HEK293T (cell line): ENCODE results near the gene STEAP3.

ENCODE experiments used
- CTCF ChIA-PET: fragments of 350-600 bp; formaldehyde crosslinking; extraction: SDS; loops from one replicate; lab custom pipeline; 2021; ENCODE audit warnings: antibody characterized with exemption, inconsistent platforms; lab: Yijun Ruan, JAX
- POLR2A ChIA-PET: fragments of 350-600 bp; formaldehyde crosslinking; extraction: SDS; loops from one replicate; lab custom pipeline; 2020; ENCODE audit warnings: antibody characterized with exemption, inconsistent platforms; lab: Yijun Ruan, JAX
- DNase-seq: peaks from one replicate; pipeline ENCODE4 v3.0.0; 2012; ENCODE audit warnings: mixed read lengths; ENCODE audit errors: extremely low spot score
- ARNT ChIP-seq: fragments of 450-650 bp; IDR thresholded peaks from 2 replicates; pipeline ENCODE4 v1.6.1; 2017; ENCODE audit warnings: mild to moderate bottlenecking
- BHLHE40 ChIP-seq: fragments of 450-650 bp; IDR thresholded peaks from 2 replicates; pipeline ENCODE4 v1.6.1; 2016; ENCODE audit warnings: mild to moderate bottlenecking, moderate library complexity, borderline replicate concordance
- CTBP1 ChIP-seq: fragments of 450-650 bp; IDR thresholded peaks from 2 replicates; pipeline ENCODE4 v1.6.1; 2016; ENCODE audit warnings: borderline replicate concordance
- ELF4 ChIP-seq: fragments of 450-650 bp; IDR thresholded peaks from 2 replicates; pipeline ENCODE4 v1.6.1; 2017; ENCODE audit warnings: antibody characterized with exemption
- FOXA1 ChIP-seq: fragments of 450-650 bp; IDR thresholded peaks from 2 replicates; pipeline ENCODE4 v1.6.1; 2016; ENCODE audit warnings: mild to moderate bottlenecking
- FOXK2 ChIP-seq: fragments of 450-650 bp; IDR thresholded peaks from 2 replicates; pipeline ENCODE4 v1.6.1; 2016; ENCODE audit warnings: mild to moderate bottlenecking
- FOXM1 ChIP-seq: fragments of 450-650 bp; IDR thresholded peaks from 2 replicates; pipeline ENCODE4 v1.6.1; 2017; ENCODE audit warnings: mild to moderate bottlenecking, borderline replicate concordance
- HDGF ChIP-seq: fragments of 450-650 bp; IDR thresholded peaks from 2 replicates; pipeline ENCODE4 v1.6.1; 2017; ENCODE audit warnings: antibody characterized with exemption, borderline replicate concordance
- L3MBTL2 ChIP-seq: fragments of 450-650 bp; conservative IDR thresholded peaks from 2 replicates; pipeline ENCODE4 v1.6.1; 2016; ENCODE audit warnings: mild to moderate bottlenecking
- LEF1 ChIP-seq: fragments of 450-650 bp; IDR thresholded peaks from 2 replicates; pipeline ENCODE4 v1.6.1; 2017; ENCODE audit warnings: mild to moderate bottlenecking, borderline replicate concordance
- NFRKB ChIP-seq: fragments of 450-650 bp; IDR thresholded peaks from 2 replicates; pipeline ENCODE4 v1.6.1; 2016; ENCODE audit warnings: mild to moderate bottlenecking, moderate library complexity
- SP1 ChIP-seq: fragments of 450-650 bp; IDR thresholded peaks from 2 replicates; pipeline ENCODE4 v1.6.1; 2017
- SUZ12 ChIP-seq: fragments of 450-650 bp; IDR thresholded peaks from 2 replicates; pipeline ENCODE4 v1.6.1; 2016; ENCODE audit warnings: mild to moderate bottlenecking
- TARDBP ChIP-seq: fragments of 450-650 bp; IDR thresholded peaks from 2 replicates; pipeline ENCODE4 v1.6.1; 2016
- ZNF384 ChIP-seq: fragments of 450-650 bp; IDR thresholded peaks from 2 replicates; pipeline ENCODE4 v1.6.1; 2016
- TF ChIP-seq, protein P1 (sequence below): fragments of 450-650 bp; IDR thresholded peaks from 2 replicates; pipeline ENCODE4 v1.6.1; 2016

STEAP3 gene

GRCh38 chr2:119247844-119248271 lies 24.2 kb downstream of the STEAP3 start:
- TF ChIP-seq HDGF, result no peak
- TF ChIP-seq CTBP1, result no peak
- TF ChIP-seq ZNF384, result no peak
- no peak for TF ChIP-seq LEF1
- TF ChIP-seq NFRKB, result no peak
- TF ChIP-seq, protein P1, sequence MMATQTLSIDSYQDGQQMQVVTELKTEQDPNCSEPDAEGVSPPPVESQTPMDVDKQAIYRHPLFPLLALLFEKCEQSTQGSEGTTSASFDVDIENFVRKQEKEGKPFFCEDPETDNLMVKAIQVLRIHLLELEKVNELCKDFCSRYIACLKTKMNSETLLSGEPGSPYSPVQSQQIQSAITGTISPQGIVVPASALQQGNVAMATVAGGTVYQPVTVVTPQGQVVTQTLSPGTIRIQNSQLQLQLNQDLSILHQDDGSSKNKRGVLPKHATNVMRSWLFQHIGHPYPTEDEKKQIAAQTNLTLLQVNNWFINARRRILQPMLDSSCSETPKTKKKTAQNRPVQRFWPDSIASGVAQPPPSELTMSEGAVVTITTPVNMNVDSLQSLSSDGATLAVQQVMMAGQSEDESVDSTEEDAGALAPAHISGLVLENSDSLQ, result no peak
- TF ChIP-seq SUZ12, result no peak
- no peak for TF ChIP-seq FOXA1
- no peak for TF ChIP-seq FOXM1
- TF ChIP-seq FOXK2, result no peak
- TF ChIP-seq ARNT, result no peak
- DNase-seq, result no peak
- ChIA-PET POLR2A (no interaction called here), CTCF (interaction anchor here (1.6 kb wide), 1 partner anchor 17 kb away, joined by 5 read pairs; no protein-coding TSS in a partner anchor)

- no peak for DNase-seq
- ChIA-PET CTCF (no interaction called here), POLR2A (no interaction called here)
- TF ChIP-seq CTBP1, result no peak
- TF ChIP-seq FOXA1, result no peak
- no peak for TF ChIP-seq NFRKB
Measured at GRCh38 chr2:119248311-119248710, 24.7 kb downstream of the STEAP3 start.

GRCh38 chr2:119248751-119249150 lies 25.1 kb downstream of the STEAP3 start:
- TF ChIP-seq, protein P1, result no peak
- TF ChIP-seq FOXK2, result no peak
- no peak for TF ChIP-seq TARDBP
- TF ChIP-seq FOXA1, result no peak
- POLR2A ChIA-PET, result no interaction called here
- DNase-seq, result no peak
- CTCF ChIA-PET, result no interaction called here

- no peak for DNase-seq
- ChIA-PET POLR2A (interaction anchor here (1.0 kb wide), 1 partner anchor 10 kb away, joined by 3 read pairs; no protein-coding TSS in a partner anchor), CTCF (no interaction called here)
- TF ChIP-seq SP1 (no peak), FOXA1 (no peak), SUZ12 (no peak), BHLHE40 (no peak), FOXK2 (no peak), L3MBTL2 (no peak), FOXM1 (no peak), ELF4 (no peak), CTBP1 (no peak), HDGF (no peak), NFRKB (no peak), LEF1 (no peak), TARDBP (no peak), ZNF384 (no peak), ARNT (no peak)
- TF ChIP-seq, protein P1, result no peak
Measured at GRCh38 chr2:119249311-119249710, 25.7 kb downstream of the STEAP3 start.

GRCh38 chr2:119249855-119250717 lies 26.5 kb downstream of the STEAP3 start:
- POLR2A ChIA-PET, result interaction anchor here (1.0 kb wide), 1 partner anchor 9 kb away, joined by 3 read pairs; no protein-coding TSS in a partner anchor
- DNase-seq, result no peak
- TF ChIP-seq FOXM1 (no peak), LEF1 (no peak), HDGF (no peak), SUZ12 (no peak), SP1 (no peak), ZNF384 (no peak), TARDBP (no peak), ELF4 (no peak), CTBP1 (no peak), ARNT (no peak)
- TF ChIP-seq, protein P1, result no peak
- CTCF ChIA-PET, result no interaction called here

- CTCF ChIA-PET, result interaction anchor here (0.6 kb wide), 1 partner anchor 40 kb away, joined by 4 read pairs; no protein-coding TSS in a partner anchor
- POLR2A ChIA-PET, result no interaction called here
Measured at GRCh38 chr2:119250718-119251290, 27.2 kb downstream of the STEAP3 start.

More at GRCh38 chr2:119250718-119251290, 27.2 kb downstream of the STEAP3 start:
- TF ChIP-seq SUZ12, result no peak
- TF ChIP-seq FOXA1, result no peak
- TF ChIP-seq FOXK2, result no peak
- no peak for TF ChIP-seq BHLHE40
- TF ChIP-seq CTBP1, result no peak
- TF ChIP-seq, protein P1, result no peak
- no peak for TF ChIP-seq TARDBP
- TF ChIP-seq NFRKB, result no peak
- TF ChIP-seq FOXM1, result no peak
- TF ChIP-seq HDGF, result no peak
- no peak for TF ChIP-seq ARNT
- TF ChIP-seq ZNF384, result no peak
- TF ChIP-seq L3MBTL2, result no peak
- no peak for TF ChIP-seq ELF4
- no peak for TF ChIP-seq SP1
- TF ChIP-seq LEF1, result no peak
- no peak for DNase-seq
